ENCODE data around the gene VSIG4. TPM values are rescaled to one million over a fixed set of nuclear protein-coding genes. Genes with fewer than 3 reads are reported as not detected.

VSIG4 gene
- total and polyA plus RNA-seq, 2 of the 8 experiments (the other 6 are each of a cell fraction or from before 2014, with no cell fraction given), result not detected

- H3K18ac ChIP-seq (ENCODE audit: extremely low read depth, low read length), result no peak overlapping the region
- no peaks in the 10 kb centered on the region; a peak in 2 of 7 replicates for H3K4me1 ChIP-seq (replicated peaks in 1 of 4; ENCODE audit: control insufficient read depth in 3 of 4, insufficient read depth in 4 of 4, low read length in 3 of 4)
- H3K4me3 ChIP-seq (ENCODE audit: extremely low read depth in 1 of 4, insufficient read depth in 2 of 4, low read depth in 3 of 4, low read length in 4 of 4), result no peak overlapping the region
- POLR2A ChIA-PET (ENCODE audit: partially characterized antibody), result no interaction called here
- H2BK15ac ChIP-seq (ENCODE audit: low read length), result no peak overlapping the region
- no peak overlapping the region for H3K4me2 ChIP-seq (ENCODE audit: insufficient read depth in 1 of 2, low read depth in 2 of 2, low read length in 2 of 2)
- no peak overlapping the region for H4K5ac ChIP-seq (ENCODE audit: insufficient read length, low read depth, low read length)
- H3K23me2 ChIP-seq (ENCODE audit: low read depth, low read length), result no peaks in the 10 kb centered on the region
- no peak for DNase-seq (ENCODE audit: low read depth in 1 of 2, low spot score in 2 of 2)
- FAIRE-seq, result no peak
- H3K9me3 ChIP-seq (ENCODE audit: insufficient read depth in 2 of 2, low read depth in 1 of 2, low read length in 1 of 2), result peaks cover 0 to 9% of the 10 kb centered on the region in 2 experiments; a peak in 1 of 4 replicates
- WGBS, 2 experiments (ENCODE audit: extremely low coverage in 1 of 2, insufficient coverage in 1 of 2, insufficient read length in 1 of 2, insufficient replicate concordance in 2 of 2, low coverage in 1 of 2, low lambda C conversion rate in 2 of 2, missing lambda C conversion rate in 1 of 2), result 68% methylated on average over 4 of the region's 5 CpGs; no CpG with 5 or more reads in 1 of the 2 experiments
- no peak overlapping the region for H2BK12ac ChIP-seq (ENCODE audit: low read depth, low read length)
- no peak overlapping the region for H3K23ac ChIP-seq (ENCODE audit: insufficient read length)
- no peak overlapping the region for H4K8ac ChIP-seq (ENCODE audit: extremely low read depth, insufficient read depth, low read length)
- H3K79me1 ChIP-seq (ENCODE audit: low read depth, low read length), result no peaks in the 10 kb centered on the region
- H2BK5ac ChIP-seq (ENCODE audit: low read depth, low read length), result no peak overlapping the region
- no peak overlapping the region for H2AK5ac ChIP-seq (ENCODE audit: low read depth, low read length)
- no peak overlapping the region for H3K4ac ChIP-seq (replicated peaks; ENCODE audit: insufficient read length, low read depth, low read length)
- H3K27ac ChIP-seq (ENCODE audit: low read depth, low read length), result no peak overlapping the region
- H2BK120ac ChIP-seq (replicated peaks; ENCODE audit: low read depth, low read length), result no peak overlapping the region
- H4K20me1 ChIP-seq (replicated peaks in 1 of 2; ENCODE audit: control insufficient read depth in 1 of 2, insufficient read depth in 2 of 2, low read length in 2 of 2), result no peaks in the 10 kb centered on the region
- CTCF ChIA-PET (ENCODE audit: partially characterized antibody), result no interaction called here
- H3K27me3 ChIP-seq (replicated peaks in 1 of 4; ENCODE audit: control insufficient read depth in 3 of 4, extremely low read depth in 1 of 4, insufficient read depth in 3 of 4, low read length in 3 of 4), result no peaks in the 10 kb centered on the region
- no peak overlapping the region for H3K14ac ChIP-seq (ENCODE audit: insufficient read length)
- H3K56ac ChIP-seq (replicated peaks; ENCODE audit: insufficient read length, low read depth, low read length), result no peak overlapping the region
- no peaks in the 10 kb centered on the region for H3K79me2 ChIP-seq (ENCODE audit: control insufficient read depth in 1 of 2, insufficient read depth in 2 of 2, low read length in 2 of 2)
- no peak overlapping the region for H2BK20ac ChIP-seq (ENCODE audit: low read length)
- no peaks in the 10 kb centered on the region for H3K36me3 ChIP-seq (ENCODE audit: control insufficient read depth in 2 of 4, insufficient read depth in 4 of 4, low read length in 3 of 4)
- no peak overlapping the region for H3K9ac ChIP-seq (replicated peaks in 1 of 4; ENCODE audit: extremely low read depth in 1 of 4, low read depth in 3 of 4, low read length in 3 of 4)
- no peak overlapping the region for H4K91ac ChIP-seq (replicated peaks; ENCODE audit: insufficient read length, low read length)
- H2AFZ ChIP-seq (ENCODE audit: low read length), result no peak overlapping the region
- no peak for TF ChIP-seq SIN3A (conservative IDR thresholded peaks at IDR 0.05 in 1 of 2, IDR thresholded peaks at IDR 0.05 in 1 of 2; ENCODE audit: low read depth in 1 of 2, low read length in 2 of 2)
- TF ChIP-seq MAX (IDR thresholded peaks at IDR 0.05), result no peak
- TF ChIP-seq YY1 (IDR thresholded peaks at IDR 0.05; ENCODE audit: low read depth, low read length), result no peak
- TF ChIP-seq SRF (IDR thresholded peaks at IDR 0.05; ENCODE audit: low read depth, low read length), result no peak
- TF ChIP-seq, protein P1, sequence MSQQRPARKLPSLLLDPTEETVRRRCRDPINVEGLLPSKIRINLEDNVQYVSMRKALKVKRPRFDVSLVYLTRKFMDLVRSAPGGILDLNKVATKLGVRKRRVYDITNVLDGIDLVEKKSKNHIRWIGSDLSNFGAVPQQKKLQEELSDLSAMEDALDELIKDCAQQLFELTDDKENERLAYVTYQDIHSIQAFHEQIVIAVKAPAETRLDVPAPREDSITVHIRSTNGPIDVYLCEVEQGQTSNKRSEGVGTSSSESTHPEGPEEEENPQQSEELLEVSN (IDR thresholded peaks at IDR 0.05), result no peak
Observed at GRCh38 chrX:66013194-66013816, 26.6 kb downstream of the VSIG4 start.

Measured in H1 (cell line).